ENCODE results near the gene FRYL.

- TF ChIP-seq POLR2A (IDR thresholded peaks at IDR 0.05; ENCODE audit: control extremely low read depth in 1 of 2, low read depth in 2 of 2, low read length in 2 of 2) (no peak), HDAC2 (IDR thresholded peaks at IDR 0.05; ENCODE audit: borderline replicate concordance in 1 of 2, low read depth in 2 of 2, low read length in 2 of 2) (no peak), JUND (IDR thresholded peaks at IDR 0.05; ENCODE audit: low read length) (no peak), TBP (IDR thresholded peaks at IDR 0.05; ENCODE audit: low read depth, low read length) (no peak)
Observed at GRCh38 chr4:48504026-48504330, 276.1 kb downstream of the FRYL start.

Data from H1 (cell line).